ENCODE results near the gene TMEM266. TPM values are rescaled to one million over a fixed set of nuclear protein-coding genes. Genes with fewer than 3 reads are reported as not detected.

TMEM266 gene
- polyA plus RNA-seq, 3 donors, result 0.04 to 3.7 TPM; not detected in 1

DNA sequence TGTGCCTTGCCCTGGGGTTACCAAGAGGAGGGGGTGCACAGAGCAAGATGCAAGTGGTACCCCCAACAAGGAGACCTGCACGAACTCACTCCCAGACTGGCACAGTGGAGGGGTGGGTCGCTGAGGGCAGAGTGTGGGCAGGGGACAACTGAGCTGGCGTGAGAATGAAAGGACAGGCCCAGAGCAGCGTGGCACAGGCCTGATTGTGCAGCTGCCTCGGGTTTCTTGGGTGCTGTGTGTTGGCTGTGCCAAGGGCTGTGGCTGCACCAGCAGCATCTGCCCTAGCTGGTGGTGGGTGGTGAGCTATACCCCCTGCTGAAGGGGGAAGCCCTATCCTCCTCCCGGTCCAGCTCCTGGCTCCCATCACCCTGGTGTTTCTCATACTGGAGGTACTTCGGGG is 92.4 kb downstream of the TMEM266 start:
- H3K27ac ChIP-seq (ENCODE audit: low read depth, low read length), result no peak overlapping the region
- WGBS, 3 donors, result 83 to 88% (median 87%) methylated on average over 7 of the region's 7 CpGs

DNA sequence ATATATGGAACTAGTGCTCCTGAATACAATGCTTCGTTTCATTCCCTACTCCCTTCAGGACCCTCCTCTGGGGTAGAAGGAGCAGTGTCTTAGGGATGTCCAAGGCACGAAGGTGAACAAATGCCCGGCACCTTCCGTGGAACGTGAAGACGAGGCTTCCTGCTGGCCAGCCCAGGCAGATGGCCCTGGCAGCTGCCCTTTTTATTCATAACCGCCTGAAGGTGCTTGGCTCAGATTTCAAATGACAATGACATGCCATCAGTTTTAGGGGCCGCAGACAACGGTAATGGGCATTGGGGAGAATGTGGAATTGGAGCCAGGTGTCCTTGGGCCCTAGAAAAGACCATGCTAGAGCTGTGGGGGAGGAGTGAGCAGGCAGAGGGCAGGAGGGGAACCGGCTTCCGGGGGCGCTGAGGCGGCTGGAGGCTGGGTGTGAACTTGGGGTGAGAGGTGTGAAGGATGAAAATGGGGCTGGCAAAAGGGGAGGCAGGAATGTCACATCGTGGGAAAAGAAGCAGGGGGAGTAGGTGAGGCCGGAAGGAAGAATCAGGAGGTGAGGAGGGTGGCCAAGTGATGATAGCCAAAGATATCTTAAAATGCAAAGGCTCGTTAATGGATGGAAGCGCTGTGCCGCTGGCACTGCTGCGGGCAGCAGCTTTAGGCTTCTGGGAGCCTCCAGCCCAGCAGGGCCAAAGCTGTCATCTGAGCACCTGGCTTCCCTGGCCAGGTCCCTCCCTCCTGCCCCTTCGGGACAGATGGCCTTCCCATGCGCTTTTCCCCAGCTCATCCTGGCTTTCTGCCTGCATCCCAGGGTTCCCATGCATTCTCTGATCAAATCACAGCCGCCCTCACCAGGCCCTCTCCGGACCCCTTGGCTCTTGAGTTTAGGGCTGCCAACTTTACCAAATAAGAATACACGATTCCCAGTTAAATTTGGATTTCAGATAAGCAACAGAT is 93.7 kb downstream of the TMEM266 start:
- no peak overlapping the region for H3K27ac ChIP-seq (ENCODE audit: low read depth, low read length)
- WGBS, 3 donors, result 39 to 80% (median 77%) methylated on average over 22 to 24 of the region's 24 CpGs

- H3K27ac ChIP-seq (ENCODE audit: low read depth, low read length), result no peak overlapping the region
- WGBS, 3 donors, result 89 to 94% (median 90%) methylated on average over 7 of the region's 7 CpGs
Observed at GRCh38 chr15:76155731-76156130, 95.9 kb downstream of the TMEM266 start.

DNA sequence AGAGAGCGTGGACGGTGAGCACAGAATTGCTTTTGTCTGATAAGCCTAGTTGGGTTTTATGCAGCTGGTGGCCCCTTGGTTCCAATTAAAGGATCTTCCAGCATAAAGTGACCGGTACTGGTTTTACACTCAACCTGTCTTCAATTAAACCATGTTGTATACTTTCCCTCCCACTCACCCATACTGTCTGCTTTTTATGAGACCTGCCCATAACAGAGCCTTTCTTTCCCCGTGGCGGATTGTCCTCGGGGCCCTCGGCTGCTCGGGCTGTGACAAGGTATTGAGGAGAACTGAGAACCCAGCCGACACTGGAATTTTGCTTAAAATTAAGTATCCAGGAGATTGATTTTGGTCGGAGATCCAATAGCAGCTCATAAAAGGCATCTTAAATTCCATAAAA is 98.4 kb downstream of the TMEM266 start:
- no peak overlapping the region for H3K27ac ChIP-seq (ENCODE audit: low read depth, low read length)
- 87 to 94% (median 93%) methylated on average over 10 of the region's 10 CpGs for WGBS, 3 donors

- 75 to 83% (median 82%) methylated on average over 5 of the region's 5 CpGs for WGBS, 3 donors
- H3K27ac ChIP-seq (ENCODE audit: low read depth, low read length), result no peak overlapping the region
Observed at GRCh38 chr15:76158815-76159214, 99.0 kb downstream of the TMEM266 start.

DNA sequence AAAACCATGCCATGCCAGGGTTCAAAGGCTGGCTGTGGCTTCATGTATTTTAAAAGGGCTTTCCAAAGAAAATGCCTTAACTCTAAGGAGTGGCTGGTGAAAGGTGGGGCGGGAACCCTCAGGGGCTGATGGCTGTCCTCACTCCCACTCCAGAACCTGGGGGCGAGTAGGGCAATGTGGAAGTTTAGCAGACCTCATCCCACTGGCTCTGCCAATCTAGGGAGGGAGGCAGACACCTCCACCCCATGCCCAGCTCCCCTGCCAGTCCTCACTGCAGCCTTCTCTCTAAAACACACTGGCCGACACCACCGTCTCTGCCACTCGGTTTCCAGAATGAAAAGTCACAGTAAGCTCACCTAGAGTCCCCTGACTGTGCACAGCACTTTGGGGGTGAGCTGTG is 99.5 kb downstream of the TMEM266 start:
- 87 to 92% (median 87%) methylated on average over 5 of the region's 5 CpGs for WGBS, 3 donors
- no peak overlapping the region for H3K27ac ChIP-seq (ENCODE audit: low read depth, low read length)

DNA sequence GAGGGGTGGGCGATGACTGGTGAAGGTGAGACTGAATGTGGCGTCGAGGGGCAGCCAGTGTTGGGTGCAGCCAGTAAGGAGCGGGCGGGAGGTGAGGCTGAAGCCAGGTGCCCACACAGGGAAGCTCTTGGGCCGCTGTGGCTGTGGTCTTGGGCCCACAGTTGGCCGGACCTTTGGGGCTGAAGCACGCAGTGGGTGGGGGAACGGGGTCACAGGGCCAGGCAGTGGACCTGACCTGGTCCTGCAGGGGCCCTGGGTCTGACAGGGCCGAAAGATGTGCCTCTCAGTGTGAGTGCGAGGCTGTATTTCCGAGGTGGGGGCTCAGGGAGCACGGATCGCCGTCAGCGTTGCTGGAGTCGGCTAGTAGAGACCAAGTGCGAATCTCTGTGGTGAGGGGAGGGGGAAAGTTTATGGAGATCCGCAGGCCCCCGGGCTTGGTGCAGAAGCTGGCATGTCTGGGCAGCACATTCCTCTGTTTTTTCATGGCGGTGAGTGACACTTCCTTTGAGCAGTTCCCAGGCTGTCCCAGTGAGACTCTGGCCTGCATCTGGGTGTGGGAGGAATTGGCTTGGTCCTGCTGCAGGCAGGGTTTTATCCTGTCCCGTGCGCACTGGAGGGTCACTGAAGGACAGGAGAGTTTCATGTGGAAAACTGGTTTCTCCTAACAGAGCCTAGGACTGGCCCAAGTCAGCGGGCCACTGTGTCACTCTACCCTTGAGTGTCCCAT is 100.8 kb downstream of the TMEM266 start:
- WGBS, 3 donors, result 84 to 86% (median 84%) methylated on average over 24 of the region's 24 CpGs
- no peak overlapping the region for H3K27ac ChIP-seq (ENCODE audit: low read depth, low read length)

GRCh38 chr15:76161153-76162035 is 101.6 kb downstream of the TMEM266 start:
- H3K27ac ChIP-seq (ENCODE audit: low read depth, low read length), result no peak overlapping the region
- 60 to 80% (median 78%) methylated on average over 19 to 20 of the region's 20 CpGs for WGBS, 3 donors

DNA sequence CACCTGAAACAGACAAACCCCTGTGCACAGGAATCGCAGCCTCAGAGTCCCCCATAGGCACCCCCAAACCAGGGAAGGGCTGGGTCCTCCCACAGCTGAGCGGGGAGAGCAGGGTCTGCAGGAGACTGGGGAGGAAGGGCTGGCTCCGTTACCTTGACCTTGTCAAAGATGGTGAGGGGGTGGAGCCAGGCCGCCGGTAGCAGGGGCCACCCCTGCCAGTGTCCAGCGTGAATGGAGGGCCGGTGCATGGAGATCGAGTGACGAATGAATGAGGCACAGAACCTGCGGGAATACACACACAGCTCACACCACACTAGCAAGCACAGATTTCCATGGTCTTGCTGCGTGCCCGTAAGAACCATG is 102.2 kb downstream of the TMEM266 start:
- WGBS, 3 donors, result 38 to 90% (median 85%) methylated on average over 12 of the region's 12 CpGs
- no peak overlapping the region for H3K27ac ChIP-seq (ENCODE audit: low read depth, low read length)

GRCh38 chr15:76162784-76163456 is 103.1 kb downstream of the TMEM266 start:
- no peak overlapping the region for H3K27ac ChIP-seq (ENCODE audit: low read depth, low read length)
- 64 to 76% (median 74%) methylated on average over 10 of the region's 10 CpGs for WGBS, 3 donors

DNA sequence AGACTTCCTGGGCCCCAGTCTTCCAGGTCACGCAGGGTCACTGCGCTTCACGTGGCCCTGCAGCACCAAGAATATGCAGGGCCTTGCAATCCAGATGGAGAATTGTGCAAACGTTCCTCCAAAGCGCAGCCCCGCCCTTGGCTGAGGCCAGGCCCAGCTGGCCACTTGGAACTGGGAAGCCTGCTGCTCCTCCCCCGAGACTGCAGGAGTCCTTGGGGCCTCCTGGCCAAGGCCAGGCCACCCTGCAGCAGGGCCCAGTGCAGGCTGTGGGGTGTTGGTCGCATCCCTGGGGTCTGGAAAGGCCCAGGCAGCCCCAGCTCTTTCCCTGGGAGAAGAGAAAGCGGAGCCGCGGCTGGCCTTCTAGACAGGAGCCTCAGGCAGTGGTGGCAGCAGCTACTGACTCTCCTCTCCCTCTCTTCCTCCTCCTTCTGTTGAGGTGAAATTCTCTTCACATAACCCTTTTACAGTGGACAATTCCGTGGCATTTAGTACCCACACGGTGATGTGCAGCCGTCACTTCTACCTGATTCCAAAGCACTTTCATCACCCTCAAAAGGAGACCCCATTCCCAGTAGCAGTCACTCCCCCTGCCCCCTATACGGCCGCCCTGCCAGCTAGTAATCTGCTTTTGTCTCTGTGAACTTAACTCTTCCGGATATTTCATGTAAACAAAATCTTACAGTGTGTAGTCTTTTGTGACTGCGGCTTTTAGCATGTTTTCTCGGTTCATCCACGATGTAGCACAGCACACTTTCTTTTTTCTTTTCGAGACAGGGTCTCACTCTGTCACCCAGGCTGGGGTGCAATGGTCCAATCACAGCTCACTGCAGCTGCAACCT is 103.9 kb downstream of the TMEM266 start:
- 45 to 70% (median 68%) methylated on average over 21 of the region's 21 CpGs for WGBS, 3 donors
- H3K27ac ChIP-seq (ENCODE audit: low read depth, low read length), result no peak overlapping the region

DNA sequence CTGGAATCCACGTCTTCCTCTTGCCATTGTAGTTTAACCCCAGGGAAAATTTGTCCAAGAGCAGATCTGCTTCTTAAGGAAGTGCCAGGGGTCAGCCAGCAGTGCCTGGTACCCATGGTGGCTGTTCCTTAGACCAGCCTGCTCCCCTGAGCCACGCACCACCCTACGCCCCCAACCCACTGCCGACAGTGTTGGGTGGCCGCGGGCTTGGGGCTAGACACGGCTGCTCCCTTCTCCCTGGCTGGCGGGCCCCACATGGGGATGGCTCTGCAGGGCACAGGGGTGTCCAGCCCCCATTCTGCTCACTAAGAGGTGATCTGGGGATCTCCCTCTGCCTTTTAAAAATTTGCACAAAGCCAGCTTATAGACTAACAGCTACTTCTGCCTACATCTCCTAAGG is 104.8 kb downstream of the TMEM266 start:
- 90 to 96% (median 94%) methylated on average over 8 of the region's 8 CpGs for WGBS, 3 donors
- H3K27ac ChIP-seq (ENCODE audit: low read depth, low read length), result no peak overlapping the region

DNA sequence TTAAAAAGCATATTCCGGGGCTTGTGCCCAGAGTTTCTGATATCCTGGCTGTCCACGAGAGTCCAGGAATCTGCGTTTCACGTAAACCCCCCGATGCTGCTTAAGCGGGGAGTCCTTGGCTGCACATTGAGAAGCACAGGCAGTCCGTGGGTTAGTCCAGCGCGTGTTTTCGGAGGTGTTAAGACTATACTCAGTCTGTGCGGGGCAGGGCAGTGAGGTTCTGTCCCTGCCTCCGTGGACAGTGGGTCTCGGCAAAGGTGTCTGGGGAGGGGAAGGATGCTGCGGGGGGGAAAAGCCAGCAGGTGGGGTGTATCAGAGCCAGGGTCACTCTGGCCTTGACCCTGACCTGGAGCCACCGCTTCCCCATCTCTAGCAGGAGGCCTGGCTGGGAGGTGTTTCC is 106.2 kb downstream of the TMEM266 start:
- H3K27ac ChIP-seq (ENCODE audit: low read depth, low read length), result no peak overlapping the region
- WGBS, 3 donors, result 93 to 95% (median 94%) methylated on average over 15 of the region's 15 CpGs

- 89 to 97% (median 93%) methylated on average over 14 of the region's 14 CpGs for WGBS, 3 donors
- no peak overlapping the region for H3K27ac ChIP-seq (ENCODE audit: low read depth, low read length)
Observed at GRCh38 chr15:76168237-76168984, 108.6 kb downstream of the TMEM266 start.

GRCh38 chr15:76169018-76169417 is 109.2 kb downstream of the TMEM266 start:
- 73 to 86% (median 78%) methylated on average over 4 of the region's 4 CpGs for WGBS, 3 donors
- H3K27ac ChIP-seq (ENCODE audit: low read depth, low read length), result no peak overlapping the region

DNA sequence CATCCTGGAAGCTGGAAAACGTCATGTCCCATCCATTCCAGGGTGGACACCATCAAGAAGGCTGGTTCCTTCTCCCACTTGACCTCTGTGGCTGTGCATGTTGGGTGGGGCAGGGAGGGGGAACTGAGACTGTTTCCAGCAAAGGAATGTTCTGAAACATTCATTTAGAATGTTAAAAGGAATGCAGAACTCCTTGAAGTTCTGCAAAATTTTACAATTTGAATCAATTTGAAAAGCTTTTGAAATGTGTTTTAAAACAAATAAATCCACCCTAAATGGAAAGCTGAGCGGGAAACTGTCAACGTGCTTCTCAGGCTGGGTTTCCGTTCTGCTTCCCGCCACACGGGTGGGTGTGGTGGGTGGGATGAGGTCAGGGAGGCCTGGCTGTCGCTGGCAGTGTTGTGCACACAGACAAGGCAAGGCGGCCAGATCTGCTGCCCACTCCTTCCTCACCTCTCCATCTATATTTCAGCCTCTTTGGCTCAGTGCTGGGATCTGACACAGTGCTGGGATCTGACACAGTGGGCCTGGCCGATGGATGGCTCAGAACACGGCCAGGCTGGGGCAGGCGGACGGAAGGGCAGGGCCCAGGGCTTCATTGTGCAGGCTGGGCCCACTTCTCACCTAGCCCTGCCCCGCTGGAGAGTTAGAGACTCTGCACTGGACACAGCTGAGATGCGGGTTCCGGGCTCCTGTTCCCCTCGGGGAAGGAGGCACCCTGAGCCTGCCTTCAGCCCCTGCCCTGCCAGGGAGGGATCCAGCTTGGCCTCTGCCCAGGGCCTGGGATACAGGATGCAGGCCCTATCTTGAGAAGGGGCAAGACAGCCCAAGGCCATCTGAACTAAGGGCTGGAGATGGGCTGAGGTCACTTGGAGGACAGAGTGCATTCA is 110.4 kb downstream of the TMEM266 start:
- H3K27ac ChIP-seq (ENCODE audit: low read depth, low read length), result no peak overlapping the region
- WGBS, 3 donors, result 63 to 82% (median 67%) methylated on average over 16 of the region's 16 CpGs
